Glutamatergic neuron (in vitro differentiated cells): ENCODE data around the gene STK4. TPM values are rescaled to one million over a fixed set of nuclear protein-coding genes. Genes with fewer than 3 reads are reported as not detected.

Experiments used
- DNase-seq: peaks from one replicate; pipeline ENCODE4 v3.0.0; 2022
- H3K27ac Mint-ChIP-seq: one replicate; pipeline ENCODE4 v1.8.0; 2020; ENCODE audit warnings: mild to moderate bottlenecking, mixed read lengths, inconsistent platforms; ENCODE audit not compliant: unreplicated experiment
- H3K27me3 Mint-ChIP-seq: one replicate; pipeline ENCODE4 v1.8.0; 2020; ENCODE audit warnings: mild to moderate bottlenecking, moderate library complexity, mixed read lengths, inconsistent platforms; ENCODE audit not compliant: unreplicated experiment
- H3K36me3 Mint-ChIP-seq: one replicate; pipeline ENCODE4 v1.8.0; 2020; ENCODE audit warnings: mild to moderate bottlenecking, mixed read lengths, inconsistent platforms; ENCODE audit not compliant: unreplicated experiment
- H3K4me1 Mint-ChIP-seq: one replicate; pipeline ENCODE4 v1.8.0; 2020; ENCODE audit warnings: mild to moderate bottlenecking, low read depth, mixed read lengths, inconsistent platforms; ENCODE audit not compliant: unreplicated experiment
- H3K4me3 Mint-ChIP-seq: one replicate; pipeline ENCODE4 v1.8.0; 2020; ENCODE audit warnings: mild to moderate bottlenecking, mixed read lengths, inconsistent platforms; ENCODE audit not compliant: unreplicated experiment
- H3K9me3 Mint-ChIP-seq: one replicate; pipeline ENCODE4 v1.8.0; 2020; ENCODE audit warnings: mild to moderate bottlenecking, moderate library complexity, mixed read lengths, inconsistent platforms; ENCODE audit not compliant: unreplicated experiment
- total RNA-seq: library from RNA; stranded (reverse); fragmentation: NEBNext Ultra II Directional; extraction: Animal tissue kit (Norgen Biotek cat#: 25700); gene quantifications from one replicate; pipeline ENCODE4 v1.2.1, GENCODE V29; 2021; ENCODE audit not compliant: unreplicated experiment
- TF ChIP-seq, protein P1 (sequence below): fragments of 200-600 bp; sonication (generic); IDR thresholded peaks from one replicate; pipeline ENCODE4 v1.5.0; 2021; ENCODE audit not compliant: partially characterized antibody, unreplicated experiment

Gene STK4
- total RNA-seq, 1 donor from 2014 or later: 32.6 TPM

DNA sequence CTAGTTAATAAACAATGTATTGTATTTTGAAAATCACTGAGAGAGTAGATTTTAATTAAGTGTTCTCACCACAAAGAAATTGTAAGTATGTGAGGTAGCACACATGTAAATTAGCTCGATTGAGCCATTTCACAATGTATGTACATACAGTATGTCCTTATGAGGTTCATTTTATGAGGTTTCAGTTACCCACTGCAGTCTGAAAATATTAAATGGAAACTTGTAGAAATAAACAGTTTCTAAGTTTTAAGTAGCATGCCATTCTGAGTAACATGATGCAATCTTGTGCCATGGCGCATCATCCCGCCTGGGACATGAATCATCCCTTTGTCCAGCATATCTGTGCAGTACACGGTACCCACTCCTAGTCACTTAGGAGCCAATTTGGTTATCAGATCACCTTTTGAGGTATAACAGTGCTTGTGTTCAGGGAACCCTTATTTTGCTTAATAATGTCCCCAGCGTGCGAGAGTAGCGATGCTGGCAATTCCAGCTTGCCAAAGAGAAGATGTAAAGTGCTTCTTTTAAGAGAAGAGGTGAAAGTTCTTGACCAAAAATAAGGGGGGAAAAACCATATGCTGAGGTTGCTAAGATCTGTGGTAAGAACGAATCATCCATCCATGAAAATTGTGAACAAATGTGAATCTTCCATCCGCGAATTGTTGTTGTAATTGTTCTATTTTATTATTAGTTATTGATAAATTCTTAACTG is 69.9 kb downstream of the STK4 start:
- no peaks in the 10 kb centered on the region for H3K27me3 Mint-ChIP-seq
- TF ChIP-seq, protein P1, sequence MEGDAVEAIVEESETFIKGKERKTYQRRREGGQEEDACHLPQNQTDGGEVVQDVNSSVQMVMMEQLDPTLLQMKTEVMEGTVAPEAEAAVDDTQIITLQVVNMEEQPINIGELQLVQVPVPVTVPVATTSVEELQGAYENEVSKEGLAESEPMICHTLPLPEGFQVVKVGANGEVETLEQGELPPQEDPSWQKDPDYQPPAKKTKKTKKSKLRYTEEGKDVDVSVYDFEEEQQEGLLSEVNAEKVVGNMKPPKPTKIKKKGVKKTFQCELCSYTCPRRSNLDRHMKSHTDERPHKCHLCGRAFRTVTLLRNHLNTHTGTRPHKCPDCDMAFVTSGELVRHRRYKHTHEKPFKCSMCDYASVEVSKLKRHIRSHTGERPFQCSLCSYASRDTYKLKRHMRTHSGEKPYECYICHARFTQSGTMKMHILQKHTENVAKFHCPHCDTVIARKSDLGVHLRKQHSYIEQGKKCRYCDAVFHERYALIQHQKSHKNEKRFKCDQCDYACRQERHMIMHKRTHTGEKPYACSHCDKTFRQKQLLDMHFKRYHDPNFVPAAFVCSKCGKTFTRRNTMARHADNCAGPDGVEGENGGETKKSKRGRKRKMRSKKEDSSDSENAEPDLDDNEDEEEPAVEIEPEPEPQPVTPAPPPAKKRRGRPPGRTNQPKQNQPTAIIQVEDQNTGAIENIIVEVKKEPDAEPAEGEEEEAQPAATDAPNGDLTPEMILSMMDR: no peak
- H3K4me3 Mint-ChIP-seq: no peak overlapping the region
- H3K27ac Mint-ChIP-seq: no peak overlapping the region
- H3K4me1 Mint-ChIP-seq: peaks cover 6% of the 10 kb centered on the region
- no peaks in the 10 kb centered on the region for H3K36me3 Mint-ChIP-seq
- H3K9me3 Mint-ChIP-seq: no peaks in the 10 kb centered on the region
- no peak for DNase-seq

DNA sequence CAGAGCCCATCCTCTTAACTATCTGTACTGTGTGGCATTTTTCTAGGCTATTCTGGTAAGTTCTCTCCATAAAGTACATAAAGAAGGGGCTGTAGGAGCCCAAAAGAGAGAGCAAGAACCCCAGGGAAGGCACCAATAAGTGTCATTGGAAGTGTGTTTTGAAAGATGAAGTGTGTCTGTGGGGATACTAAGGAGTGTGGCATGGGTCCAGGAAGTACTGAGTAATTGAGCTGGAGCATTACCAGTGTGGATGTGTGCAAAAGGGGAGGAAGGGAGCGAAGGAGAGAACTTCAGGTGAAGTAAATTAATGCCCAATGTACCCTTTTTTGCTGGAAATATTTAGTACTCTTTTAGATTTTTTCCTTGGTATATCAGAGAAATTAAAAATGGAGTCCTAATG is 70.7 kb downstream of the STK4 start:
- Mint-ChIP-seq H3K4me3 (no peak overlapping the region), H3K36me3 (no peaks in the 10 kb centered on the region), H3K9me3 (peaks cover under 1% of the 10 kb centered on the region), H3K27ac (no peak overlapping the region), H3K27me3 (no peaks in the 10 kb centered on the region), H3K4me1 (peaks cover 6% of the 10 kb centered on the region)
- TF ChIP-seq, protein P1: no peak
- DNase-seq: no peak

DNA sequence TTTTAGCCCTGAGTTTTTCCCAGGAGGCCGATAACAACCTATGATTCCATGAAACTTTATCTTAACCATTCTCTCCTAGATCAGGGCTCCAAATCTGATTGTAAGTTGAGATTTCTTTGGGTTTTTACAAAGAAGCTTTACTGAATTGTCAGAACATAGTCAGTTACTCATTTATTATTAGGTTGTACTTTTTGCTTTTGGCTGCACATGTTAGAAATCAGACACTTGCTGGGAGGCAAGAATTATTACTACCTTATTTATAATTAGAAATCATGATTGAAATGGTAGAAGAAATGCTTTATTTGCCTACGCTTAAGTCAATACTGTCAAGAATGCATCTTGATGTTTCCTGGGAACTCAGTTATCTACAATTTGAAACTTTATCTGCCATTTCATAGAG is 71.3 kb downstream of the STK4 start:
- Mint-ChIP-seq H3K4me3 (no peak overlapping the region), H3K27me3 (no peaks in the 10 kb centered on the region), H3K36me3 (no peaks in the 10 kb centered on the region), H3K9me3 (peaks cover 2% of the 10 kb centered on the region), H3K4me1 (peaks cover 6% of the 10 kb centered on the region), H3K27ac (no peak overlapping the region)
- TF ChIP-seq, protein P1: no peak
- no peak for DNase-seq

DNA sequence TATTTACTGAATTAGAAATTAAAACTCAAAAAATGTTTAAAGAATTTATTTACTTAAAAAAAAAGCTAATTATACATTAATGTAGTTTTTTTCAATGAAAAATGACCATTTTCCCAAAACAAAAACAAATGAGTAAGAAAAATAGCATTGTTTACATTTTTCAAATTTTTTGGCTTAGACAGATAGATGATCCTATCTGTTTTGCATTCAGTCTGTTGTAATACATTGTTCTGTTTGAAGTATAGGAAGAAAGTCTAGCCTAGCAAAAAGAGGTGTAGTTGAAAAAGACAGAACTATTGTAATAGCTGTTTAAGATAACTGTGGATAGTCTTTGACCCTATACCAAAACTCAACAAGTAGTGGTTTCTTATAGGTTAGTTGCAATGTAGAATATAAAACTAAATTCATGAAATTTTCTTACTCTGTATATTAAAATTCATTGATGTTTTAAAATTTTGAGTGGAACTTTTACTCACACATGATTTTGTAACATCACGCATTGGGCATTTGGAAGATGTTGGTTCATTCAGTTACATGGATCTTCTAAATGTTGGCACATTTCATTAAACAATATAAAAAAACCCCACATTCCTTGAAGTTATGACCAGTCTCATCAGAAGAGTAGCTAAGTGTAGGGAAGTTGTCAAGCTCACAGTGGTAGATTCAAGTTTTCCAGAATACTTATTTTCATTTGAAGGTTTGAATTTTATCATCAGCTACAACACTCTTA is 72.6 kb downstream of the STK4 start:
- Mint-ChIP-seq H3K27me3 (no peaks in the 10 kb centered on the region), H3K36me3 (no peaks in the 10 kb centered on the region), H3K9me3 (peaks cover 2% of the 10 kb centered on the region), H3K4me1 (peaks cover 6% of the 10 kb centered on the region), H3K27ac (no peak overlapping the region), H3K4me3 (no peak overlapping the region)
- DNase-seq: no peak
- TF ChIP-seq, protein P1: no peak

DNA sequence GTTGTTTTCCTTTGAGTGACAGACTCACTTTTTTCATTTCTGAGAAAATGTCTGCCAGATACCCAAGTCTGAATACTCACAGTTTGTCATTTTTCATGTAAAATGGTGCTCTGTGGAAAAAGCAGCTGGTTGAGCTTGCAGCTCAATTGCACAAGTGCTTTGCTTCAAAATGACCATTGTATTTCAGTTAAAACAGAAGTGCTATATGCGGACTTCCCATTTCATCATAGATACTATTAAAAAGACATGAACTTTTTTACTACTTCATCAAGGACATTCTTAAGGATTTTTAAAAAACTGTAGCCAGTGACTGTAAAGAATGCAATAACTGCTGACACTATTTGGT is 73.1 kb downstream of the STK4 start:
- TF ChIP-seq, protein P1: no peak
- no peaks in the 10 kb centered on the region for H3K36me3 Mint-ChIP-seq
- peaks cover 6% of the 10 kb centered on the region for H3K4me1 Mint-ChIP-seq
- H3K27ac Mint-ChIP-seq: no peak overlapping the region
- H3K4me3 Mint-ChIP-seq: no peak overlapping the region
- H3K9me3 Mint-ChIP-seq: peaks cover 2% of the 10 kb centered on the region
- no peaks in the 10 kb centered on the region for H3K27me3 Mint-ChIP-seq
- DNase-seq: no peak
